RKO (cell line): ENCODE results near the gene TFEB.

Experiments
- DNase-seq: peaks from one replicate; pipeline ENCODE4 v3.0.0-alpha.2; 2016; ENCODE audit warnings: low spot score

Gene TFEB

GRCh38 chr6:41705996-41706835 is 29.2 kb downstream of the TFEB start:
- DNase-seq = no peak

DNA sequence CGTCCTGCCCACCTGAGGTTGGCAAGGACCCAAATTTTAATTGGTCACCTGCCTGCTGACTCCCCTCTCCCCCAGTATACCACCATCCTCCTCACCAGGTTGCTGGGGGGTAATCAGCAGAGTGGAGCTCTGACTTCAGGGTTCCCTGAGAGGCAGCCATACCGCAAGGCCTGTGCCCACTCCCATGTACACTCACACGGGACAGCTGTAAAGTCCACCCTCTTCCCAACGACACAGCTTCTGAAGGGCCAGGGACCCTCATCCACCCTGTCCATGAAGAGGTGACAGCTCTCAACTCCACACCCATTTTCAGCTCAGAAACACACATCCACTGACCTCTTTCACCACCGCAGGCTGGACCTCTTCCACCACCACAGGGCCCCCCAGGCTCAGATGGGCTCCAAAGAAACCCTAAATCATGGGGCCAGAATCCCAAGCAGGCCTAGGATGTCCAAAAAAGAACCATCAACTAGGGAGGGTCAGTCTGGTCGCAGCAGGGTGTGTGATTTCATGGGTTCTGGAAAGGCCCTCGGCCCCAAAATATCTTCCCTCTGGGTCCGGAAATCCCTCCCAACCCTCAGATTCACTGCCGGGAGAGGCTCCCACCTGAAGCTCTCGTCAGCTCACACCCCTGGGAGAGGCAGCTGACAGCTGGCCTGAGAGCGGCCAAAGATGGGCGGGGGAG is 30.0 kb downstream of the TFEB start:
- DNase-seq = no peak

GRCh38 chr6:41704656-41705310 is 30.6 kb downstream of the TFEB start:
- DNase-seq = no peak

DNA sequence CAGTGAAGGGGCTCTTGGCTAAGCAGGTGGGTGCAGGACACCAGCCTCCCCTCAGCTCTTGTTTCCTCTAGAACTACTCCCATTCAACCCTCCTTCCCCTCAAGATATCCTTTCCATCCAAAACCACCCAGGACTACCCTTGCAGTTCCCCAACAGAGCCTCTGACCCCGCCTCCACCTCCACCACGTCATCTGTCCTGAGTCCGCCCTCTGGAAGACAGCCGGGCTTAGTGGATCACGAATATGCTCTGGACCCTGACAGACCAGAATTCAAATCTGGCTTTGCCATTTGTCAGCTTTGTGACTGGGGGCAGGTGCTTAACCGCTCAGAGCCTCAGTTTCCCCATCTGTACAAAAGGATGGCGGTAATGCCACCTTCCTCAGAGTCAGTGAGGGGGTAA is 31.4 kb downstream of the TFEB start:
- DNase-seq = no peak

DNA sequence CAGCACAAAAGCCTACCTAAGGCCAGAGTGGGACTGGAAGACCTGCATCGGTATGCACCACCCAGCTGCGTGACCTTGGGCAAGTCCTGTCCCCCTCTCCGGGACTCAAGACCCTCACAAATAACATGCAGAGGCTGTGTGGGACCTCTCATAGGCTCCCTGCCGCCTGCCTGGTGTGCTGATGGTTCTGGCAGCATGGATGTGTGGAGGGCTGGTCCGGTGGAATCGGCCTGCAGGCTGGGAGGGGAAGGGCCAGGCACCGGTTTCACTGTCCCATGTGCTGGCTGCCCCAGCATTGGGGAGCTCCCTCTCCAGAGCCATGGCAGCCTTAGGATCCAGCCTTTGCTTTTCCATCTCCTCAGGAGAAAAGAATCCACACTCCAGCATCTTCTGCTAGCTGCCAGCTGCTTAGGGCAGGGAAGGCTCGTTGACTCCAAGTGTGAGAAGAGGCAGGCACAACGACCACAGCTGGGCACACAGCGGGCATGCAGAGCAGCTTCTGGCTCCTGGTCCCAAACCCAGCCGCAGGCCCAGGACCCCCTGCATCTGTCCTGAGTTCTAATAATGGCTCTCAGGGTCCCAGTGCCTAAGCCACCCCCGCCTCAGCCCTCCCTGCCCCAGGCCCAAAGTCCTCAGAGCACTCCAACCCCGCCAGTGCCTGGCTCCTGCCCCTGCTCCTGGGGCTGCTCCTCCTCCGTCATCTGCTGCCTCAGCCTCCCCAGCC is 32.5 kb downstream of the TFEB start:
- DNase-seq = no peak

- DNase-seq = no peak
These were observed 33.2 kb downstream of the TFEB start for GRCh38 chr6:41702089-41702745.

DNA sequence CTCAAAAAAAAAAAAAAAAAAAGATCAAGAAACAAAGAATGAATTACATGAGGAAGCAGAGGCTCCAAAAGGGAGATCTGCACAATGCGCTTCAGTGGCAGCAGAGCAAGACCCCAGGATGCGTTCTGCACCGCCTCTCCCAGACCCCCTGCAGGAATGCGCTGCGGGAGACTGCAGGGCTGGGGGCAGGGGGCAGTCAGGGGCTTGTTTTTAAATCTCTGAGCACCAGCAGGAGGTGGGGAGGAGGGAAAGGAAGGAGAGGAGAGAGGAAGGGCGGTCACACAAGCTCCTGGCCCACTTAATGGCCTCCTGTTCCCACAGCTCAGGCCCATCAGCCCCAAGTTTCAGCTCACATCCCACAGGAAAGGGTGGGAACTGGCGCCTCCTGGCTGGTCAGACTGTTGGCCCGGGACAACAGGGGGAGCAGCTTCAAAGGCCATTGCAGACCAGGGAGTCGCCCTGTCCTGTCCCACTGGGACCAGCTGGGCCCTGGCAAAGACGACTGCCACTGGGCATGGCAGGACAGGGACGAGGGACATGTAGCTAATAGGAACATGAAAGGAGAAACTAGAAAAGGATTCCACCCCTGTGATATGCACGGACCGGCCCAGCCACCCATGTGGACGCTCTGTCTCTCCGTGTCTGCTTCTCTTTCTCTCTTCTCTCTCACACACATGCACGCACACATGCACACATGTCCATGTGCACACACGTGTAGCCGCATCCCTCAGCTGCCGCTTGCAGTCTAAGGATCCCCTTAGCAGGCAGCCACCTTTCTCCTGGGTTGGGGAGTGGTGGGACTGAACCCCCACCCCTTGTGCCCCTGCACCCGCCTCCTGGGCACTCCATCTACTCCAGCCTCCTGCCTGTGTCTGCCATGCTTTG is 34.7 kb downstream of the TFEB start:
- DNase-seq = no peak

DNA sequence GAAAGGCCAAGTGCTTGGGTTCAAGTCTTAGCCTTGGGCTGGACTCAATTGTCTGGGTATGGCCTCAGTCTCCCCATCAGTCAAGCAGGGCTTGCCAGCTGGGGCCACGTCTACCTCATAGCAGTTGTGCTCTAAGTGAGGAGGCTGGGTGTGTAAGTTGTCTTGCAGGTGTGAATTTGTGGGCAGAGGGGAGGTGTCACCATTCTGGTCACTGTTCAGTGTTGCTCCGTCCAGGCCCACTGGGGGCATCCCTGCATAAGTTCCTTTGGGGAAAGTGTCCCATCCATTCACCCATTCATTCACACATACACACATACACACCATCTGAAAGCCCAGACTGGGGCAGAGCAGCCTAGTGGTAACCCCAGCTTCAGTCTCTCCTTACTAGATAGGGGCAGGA is 36.3 kb downstream of the TFEB start:
- DNase-seq = no peak

GRCh38 chr6:41697861-41698781 is 37.3 kb downstream of the TFEB start:
- DNase-seq = no peak

GRCh38 chr6:41696788-41697187 is 38.6 kb downstream of the TFEB start:
- no peak for DNase-seq

DNA sequence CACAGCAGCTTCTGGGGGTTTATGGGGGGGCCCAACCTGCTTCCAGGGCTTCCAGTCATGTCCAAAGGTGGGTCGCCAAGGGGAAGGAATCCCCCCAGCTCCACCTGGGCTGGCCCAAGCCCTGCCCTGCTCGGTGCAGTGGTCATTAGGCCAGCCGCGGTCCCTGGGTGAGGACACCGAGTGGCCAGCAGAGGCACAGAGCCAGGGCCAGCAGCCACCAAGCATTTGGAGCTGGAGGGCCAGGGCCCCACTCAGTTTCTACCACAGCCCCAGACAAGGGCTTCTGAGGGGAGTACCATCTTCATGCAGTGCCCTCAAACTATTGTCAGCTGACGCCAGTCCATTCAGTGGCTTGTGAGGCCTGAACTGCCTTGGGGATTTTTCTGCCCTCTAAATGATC is 39.6 kb downstream of the TFEB start:
- DNase-seq = no peak

DNA sequence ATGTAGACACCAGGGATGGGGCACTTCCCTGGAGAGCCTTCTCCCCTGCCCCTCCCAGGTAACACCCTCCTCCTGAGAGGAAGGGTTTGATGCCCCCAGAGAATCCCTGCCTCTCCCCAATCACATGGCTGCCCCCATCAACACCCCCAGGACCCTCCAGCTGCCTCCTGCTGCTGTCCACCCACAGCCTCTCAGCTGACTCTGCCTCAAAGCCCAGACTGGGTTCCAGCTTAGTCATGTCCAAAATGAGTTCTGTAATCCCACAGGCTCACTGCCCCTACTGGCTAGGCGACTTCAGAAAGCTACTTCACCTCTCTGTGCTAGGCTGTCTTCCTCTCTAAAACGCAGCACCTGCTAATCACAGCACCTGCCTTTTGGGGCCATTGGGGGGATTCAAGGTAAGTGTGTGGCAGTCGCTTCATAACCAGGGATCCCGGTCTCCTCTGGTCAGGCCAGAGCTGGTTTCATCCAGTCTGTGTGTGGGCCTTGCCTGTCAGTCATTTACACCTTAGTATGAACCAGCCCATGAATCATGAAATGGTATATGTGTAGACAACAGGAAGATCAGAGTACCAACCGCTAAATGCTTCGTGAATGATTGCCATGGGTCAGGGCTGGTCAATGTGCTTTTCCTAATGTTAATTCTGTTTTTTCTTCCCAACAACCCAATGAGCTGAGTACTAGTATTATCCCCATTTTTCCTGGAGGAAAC is 40.4 kb downstream of the TFEB start:
- no peak for DNase-seq

DNA sequence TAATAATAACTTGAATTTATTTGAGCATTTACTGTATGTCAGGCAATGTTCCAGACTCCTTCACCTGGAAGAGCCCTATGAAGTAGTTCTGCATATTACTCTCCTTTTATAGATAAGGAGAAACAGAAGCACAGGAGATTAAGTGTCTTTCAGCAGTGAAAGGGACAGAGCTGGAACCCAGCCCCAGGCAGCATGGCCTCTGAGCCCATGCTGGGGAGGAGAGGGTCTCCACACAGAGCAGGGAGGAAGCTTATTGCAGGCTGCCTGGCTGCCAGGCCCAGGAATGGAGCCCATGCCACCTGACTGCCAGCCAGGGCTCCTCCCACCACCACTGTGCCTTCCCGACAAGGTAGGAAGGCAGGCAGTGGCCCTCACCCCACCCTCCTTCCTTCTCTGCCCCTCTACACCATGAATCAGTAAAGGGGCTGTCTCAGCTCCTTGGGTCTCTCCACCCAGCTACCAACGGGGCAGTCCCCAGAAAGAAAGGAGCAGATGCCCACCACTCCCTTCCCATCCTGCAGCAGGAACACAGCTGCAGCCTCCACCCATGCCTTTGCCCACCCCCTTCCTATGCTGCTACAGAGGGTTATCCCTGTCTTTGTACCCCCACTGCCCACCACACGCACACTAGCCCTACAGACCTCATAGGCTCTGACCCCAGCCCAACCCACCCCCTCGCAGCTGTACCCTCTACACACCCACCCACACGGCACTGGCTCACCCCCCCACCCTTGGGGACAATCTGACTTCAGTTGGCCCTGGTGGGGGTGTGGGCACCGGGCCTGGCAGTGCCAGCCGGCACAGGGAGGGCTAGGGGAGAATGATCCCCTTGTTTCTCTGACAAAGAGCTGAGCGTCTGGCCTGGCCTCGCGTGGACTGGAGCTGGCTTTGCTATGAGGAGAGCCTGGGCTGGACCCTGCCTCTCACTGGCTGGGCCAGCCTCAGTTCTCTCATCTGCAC is 41.8 kb downstream of the TFEB start:
- no peak for DNase-seq

DNA sequence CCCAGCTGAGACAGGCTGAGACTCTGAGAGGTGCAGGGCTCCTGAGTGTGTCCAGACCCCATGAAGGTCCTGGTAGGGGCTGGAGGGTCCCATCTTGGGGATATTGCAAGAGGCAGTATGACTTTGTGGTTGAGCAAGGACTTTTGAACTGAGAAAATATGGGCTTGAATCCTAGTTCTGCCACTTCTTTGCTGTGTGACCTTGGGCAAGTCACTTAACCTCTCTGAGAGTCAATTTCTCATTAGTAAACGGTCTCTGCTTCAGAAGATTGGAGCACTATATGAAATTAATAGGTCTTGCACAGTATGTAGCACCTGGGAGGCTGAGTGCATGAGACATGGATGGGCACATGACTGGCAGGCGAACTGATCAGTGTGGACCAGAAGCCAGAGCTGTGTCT is 42.7 kb downstream of the TFEB start:
- DNase-seq = no peak

DNA sequence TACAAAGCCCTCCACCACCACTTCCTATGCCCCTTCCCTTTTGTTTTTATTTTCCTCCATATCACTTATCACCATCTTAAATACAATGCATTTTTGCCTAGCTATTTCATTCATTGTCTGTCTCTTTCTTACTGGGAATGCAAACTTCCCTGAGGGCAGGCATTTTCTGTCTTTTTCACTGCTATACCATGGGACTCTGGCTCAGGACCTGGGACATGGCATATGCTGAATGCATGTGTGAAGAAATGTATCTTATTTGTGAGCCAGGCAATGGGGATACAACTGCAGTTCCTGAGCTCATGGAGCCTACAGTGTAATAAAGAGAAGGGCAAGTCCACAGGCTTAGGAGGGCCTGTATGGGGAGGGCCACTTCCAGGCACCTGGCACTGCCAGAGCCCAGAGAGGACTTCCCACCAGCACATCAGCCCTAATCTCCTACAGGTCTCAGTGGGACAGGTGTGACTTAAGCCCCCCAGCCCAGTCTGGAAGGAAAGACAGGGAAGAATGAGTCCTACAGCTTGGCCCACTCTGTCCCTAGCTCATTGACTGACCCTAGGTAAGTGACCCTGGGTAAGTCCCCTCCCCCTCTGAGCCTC is 43.2 kb downstream of the TFEB start:
- DNase-seq = no peak

DNA sequence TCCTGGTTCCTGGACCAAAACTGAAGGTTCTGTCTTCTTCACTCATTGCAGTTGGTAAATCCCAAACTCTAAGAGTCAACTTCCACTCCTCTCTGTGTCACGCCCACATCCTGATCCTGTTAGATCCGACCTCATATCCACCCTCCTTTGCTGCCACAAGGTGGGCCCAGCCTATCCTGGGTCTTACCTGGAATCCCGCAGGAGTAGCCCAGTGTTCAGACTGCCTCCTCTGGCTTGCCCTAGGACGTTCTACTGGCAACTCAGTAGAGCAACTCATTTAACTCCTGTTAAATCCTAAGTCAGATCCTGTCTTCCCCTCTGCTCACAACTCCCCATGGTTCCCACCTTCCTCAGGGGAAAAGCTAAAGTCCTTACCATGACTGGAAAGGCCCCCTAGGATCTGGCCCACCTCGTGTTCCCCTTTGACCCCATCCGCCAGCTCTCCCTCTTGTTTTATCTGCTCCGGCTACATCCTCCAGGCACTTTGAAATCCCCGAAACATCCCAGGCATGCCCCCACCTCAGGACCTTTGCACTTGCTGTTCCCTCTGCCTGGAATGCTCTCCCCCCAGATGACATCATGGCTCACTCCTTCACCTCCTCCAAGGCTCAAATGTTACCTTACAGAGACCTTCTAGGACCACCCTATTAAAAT is 43.9 kb downstream of the TFEB start:
- DNase-seq = no peak
